ENCODE measurements around the gene NUP188.
"Not testable (repeated sequence)": the region's sequence is repeated elsewhere in the genome, so short reads cannot be mapped to it uniquely, and the experiment has no call there.

- TF ChIP-seq POLR2A (IDR thresholded peaks at IDR 0.05), result not testable (repeated sequence)
- TF ChIP-seq, protein P1, sequence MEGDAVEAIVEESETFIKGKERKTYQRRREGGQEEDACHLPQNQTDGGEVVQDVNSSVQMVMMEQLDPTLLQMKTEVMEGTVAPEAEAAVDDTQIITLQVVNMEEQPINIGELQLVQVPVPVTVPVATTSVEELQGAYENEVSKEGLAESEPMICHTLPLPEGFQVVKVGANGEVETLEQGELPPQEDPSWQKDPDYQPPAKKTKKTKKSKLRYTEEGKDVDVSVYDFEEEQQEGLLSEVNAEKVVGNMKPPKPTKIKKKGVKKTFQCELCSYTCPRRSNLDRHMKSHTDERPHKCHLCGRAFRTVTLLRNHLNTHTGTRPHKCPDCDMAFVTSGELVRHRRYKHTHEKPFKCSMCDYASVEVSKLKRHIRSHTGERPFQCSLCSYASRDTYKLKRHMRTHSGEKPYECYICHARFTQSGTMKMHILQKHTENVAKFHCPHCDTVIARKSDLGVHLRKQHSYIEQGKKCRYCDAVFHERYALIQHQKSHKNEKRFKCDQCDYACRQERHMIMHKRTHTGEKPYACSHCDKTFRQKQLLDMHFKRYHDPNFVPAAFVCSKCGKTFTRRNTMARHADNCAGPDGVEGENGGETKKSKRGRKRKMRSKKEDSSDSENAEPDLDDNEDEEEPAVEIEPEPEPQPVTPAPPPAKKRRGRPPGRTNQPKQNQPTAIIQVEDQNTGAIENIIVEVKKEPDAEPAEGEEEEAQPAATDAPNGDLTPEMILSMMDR (IDR thresholded peaks at IDR 0.05), result not testable (repeated sequence)
Observed at GRCh38 chr9:129035838-129036237, 88.3 kb downstream of the NUP188 start.
